ENCODE results near the gene RINT1.
"Not testable (repeated sequence)": the region's sequence is repeated elsewhere in the genome, so short reads cannot be mapped to it uniquely, and the experiment has no call there.

RINT1 gene

GRCh38 chr7:105532709-105533460 is 884 bp downstream of the RINT1 start:
- no peak for DNase-seq

GRCh38 chr7:105538339-105538738 is 6.3 kb downstream of the RINT1 start:
- DNase-seq: no peak

- DNase-seq: no peak
These were observed 27.9 kb downstream of the RINT1 start for GRCh38 chr7:105559926-105560325.

GRCh38 chr7:105565190-105565589 is 33.2 kb downstream of the RINT1 start:
- no peak for DNase-seq

GRCh38 chr7:105567024-105567423 is 35.0 kb downstream of the RINT1 start:
- DNase-seq: no peak

- no peak for DNase-seq
These were observed 35.8 kb downstream of the RINT1 start for GRCh38 chr7:105567821-105568220.

- DNase-seq: no peak
These were observed 39.9 kb downstream of the RINT1 start for GRCh38 chr7:105571891-105572290.

- no peak for DNase-seq
These were observed 45.2 kb downstream of the RINT1 start for GRCh38 chr7:105577251-105577650.

GRCh38 chr7:105578496-105578895 is 46.5 kb downstream of the RINT1 start:
- no peak for DNase-seq

GRCh38 chr7:105580022-105580740 is 48.2 kb downstream of the RINT1 start:
- no peak for DNase-seq

GRCh38 chr7:105581066-105581811 is 49.2 kb downstream of the RINT1 start, which contains the start of gene EFCAB10:
Gene EFCAB10 (minus strand): TSS chr7:105581493. CDS start chr7:105581463, 30 bp downstream.
- DNase-seq: no peak

GRCh38 chr7:105583061-105583460 is 51.1 kb downstream of the RINT1 start:
- no peak for DNase-seq

- DNase-seq: no peak
These were observed 52.2 kb downstream of the RINT1 start for GRCh38 chr7:105584165-105584564.

GRCh38 chr7:105585850-105586500 is 54.0 kb downstream of the RINT1 start:
- no peak for DNase-seq

- no peak for DNase-seq
These were observed 56.1 kb downstream of the RINT1 start for GRCh38 chr7:105587909-105588635.

- DNase-seq: peak; percentile 25
These were observed 57.5 kb downstream of the RINT1 start for GRCh38 chr7:105589356-105590077.

- DNase-seq: no peak
These were observed 58.8 kb downstream of the RINT1 start for GRCh38 chr7:105590793-105591192.

- no peak for DNase-seq
These were observed 59.5 kb downstream of the RINT1 start for GRCh38 chr7:105591522-105591921.

- DNase-seq: no peak
These were observed 62.0 kb downstream of the RINT1 start for GRCh38 chr7:105594034-105594433.

- no peak for DNase-seq
These were observed 64.9 kb downstream of the RINT1 start for GRCh38 chr7:105596866-105597265.

- not testable (repeated sequence) for DNase-seq
These were observed 67.1 kb downstream of the RINT1 start for GRCh38 chr7:105599080-105599479.

- no peak for DNase-seq
These were observed 67.5 kb downstream of the RINT1 start for GRCh38 chr7:105599551-105599950.
